Calu3 (cell line): ENCODE measurements around the gene SRPK2. TPM values are rescaled to one million over a fixed set of nuclear protein-coding genes. Genes with fewer than 3 reads are reported as not detected.

Experiments used
- BruUV-seq: library from RNA; stranded (reverse); fragments of 400-500 nt; replicated peaks from 2 replicates; lab custom pipeline; 2021; lab: Mats Ljungman, UMichigan
- CTCF ChIA-PET: fragments of 300-600 bp; sonication (Branson Sonifier 250); formaldehyde crosslinking; loops from one replicate; lab custom pipeline; 2022; ENCODE audit warnings: antibody characterized with exemption; lab: Charles Lee
- DNase-seq: peaks from one replicate; pipeline ENCODE4 v3.0.0; 2022
- H3K27ac Mint-ChIP-seq: one replicate; pipeline ENCODE4 v1.8.0; 2022; ENCODE audit warnings: mixed read lengths; ENCODE audit not compliant: unreplicated experiment
- H3K27me3 Mint-ChIP-seq: one replicate; pipeline ENCODE4 v1.8.0; 2022; ENCODE audit warnings: mixed read lengths; ENCODE audit not compliant: unreplicated experiment
- H3K36me3 Mint-ChIP-seq: one replicate; pipeline ENCODE4 v1.8.0; 2022; ENCODE audit warnings: mild to moderate bottlenecking, moderate library complexity, mixed read lengths; ENCODE audit not compliant: insufficient read depth, unreplicated experiment
- H3K4me1 Mint-ChIP-seq: one replicate; pipeline ENCODE4 v1.8.0; 2022; ENCODE audit warnings: mild to moderate bottlenecking, low read depth, mixed read lengths; ENCODE audit not compliant: unreplicated experiment
- H3K4me3 Mint-ChIP-seq: one replicate; pipeline ENCODE4 v1.8.0; 2022; ENCODE audit warnings: mild to moderate bottlenecking, low read depth, moderate library complexity, mixed read lengths; ENCODE audit not compliant: unreplicated experiment
- H3K9me3 Mint-ChIP-seq: one replicate; pipeline ENCODE4 v1.8.0; 2022; ENCODE audit warnings: low read depth, mixed read lengths; ENCODE audit not compliant: unreplicated experiment
- intact Hi-C: fragments of 100-400 bp; cut with micrococcal nuclease; formaldehyde crosslinking; loops from one replicate; pipeline ENCODE4 v1.10.0; 2022; ENCODE audit not compliant: unreplicated experiment
- total RNA-seq: library from RNA; stranded (reverse); gene quantifications from 2 replicates; pipeline ENCODE4 v1.2.3, GENCODE V29; 2022
- TF ChIP-seq, protein P1 (sequence below): fragments of 200-600 bp; IDR thresholded peaks from one replicate; pipeline ENCODE4 v1.8.0; 2022; ENCODE audit warnings: antibody characterized with exemption; ENCODE audit not compliant: unreplicated experiment

SRPK2 gene
- total RNA-seq, 1 experiment from 2014 or later = 40.2 TPM

GRCh38 chr7:105269397-105269796 lies 119.3 kb downstream of the SRPK2 start:
- H3K27me3 Mint-ChIP-seq = no peaks in the 10 kb centered on the region
- peak overlapping the region; percentile 46 for H3K27ac Mint-ChIP-seq
- BruUV-seq = no TSS peak
- H3K4me3 Mint-ChIP-seq = peak overlapping the region; percentile 24
- intact Hi-C loops = loop anchor here (5.0 kb wide), 1 partner anchor 33 kb away; no protein-coding TSS in a partner anchor
- H3K4me1 Mint-ChIP-seq = peaks cover 10% of the 10 kb centered on the region
- no peaks in the 10 kb centered on the region for H3K36me3 Mint-ChIP-seq
- no peak for DNase-seq
- TF ChIP-seq, protein P1, sequence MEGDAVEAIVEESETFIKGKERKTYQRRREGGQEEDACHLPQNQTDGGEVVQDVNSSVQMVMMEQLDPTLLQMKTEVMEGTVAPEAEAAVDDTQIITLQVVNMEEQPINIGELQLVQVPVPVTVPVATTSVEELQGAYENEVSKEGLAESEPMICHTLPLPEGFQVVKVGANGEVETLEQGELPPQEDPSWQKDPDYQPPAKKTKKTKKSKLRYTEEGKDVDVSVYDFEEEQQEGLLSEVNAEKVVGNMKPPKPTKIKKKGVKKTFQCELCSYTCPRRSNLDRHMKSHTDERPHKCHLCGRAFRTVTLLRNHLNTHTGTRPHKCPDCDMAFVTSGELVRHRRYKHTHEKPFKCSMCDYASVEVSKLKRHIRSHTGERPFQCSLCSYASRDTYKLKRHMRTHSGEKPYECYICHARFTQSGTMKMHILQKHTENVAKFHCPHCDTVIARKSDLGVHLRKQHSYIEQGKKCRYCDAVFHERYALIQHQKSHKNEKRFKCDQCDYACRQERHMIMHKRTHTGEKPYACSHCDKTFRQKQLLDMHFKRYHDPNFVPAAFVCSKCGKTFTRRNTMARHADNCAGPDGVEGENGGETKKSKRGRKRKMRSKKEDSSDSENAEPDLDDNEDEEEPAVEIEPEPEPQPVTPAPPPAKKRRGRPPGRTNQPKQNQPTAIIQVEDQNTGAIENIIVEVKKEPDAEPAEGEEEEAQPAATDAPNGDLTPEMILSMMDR = no peak
- no peaks in the 10 kb centered on the region for H3K9me3 Mint-ChIP-seq
- CTCF ChIA-PET = interaction anchor here (0.8 to 1.3 kb wide), 4 partner anchors 8 to 50 kb away, joined by 3 to 5 read pairs (median 4); no protein-coding TSS in a partner anchor

DNA sequence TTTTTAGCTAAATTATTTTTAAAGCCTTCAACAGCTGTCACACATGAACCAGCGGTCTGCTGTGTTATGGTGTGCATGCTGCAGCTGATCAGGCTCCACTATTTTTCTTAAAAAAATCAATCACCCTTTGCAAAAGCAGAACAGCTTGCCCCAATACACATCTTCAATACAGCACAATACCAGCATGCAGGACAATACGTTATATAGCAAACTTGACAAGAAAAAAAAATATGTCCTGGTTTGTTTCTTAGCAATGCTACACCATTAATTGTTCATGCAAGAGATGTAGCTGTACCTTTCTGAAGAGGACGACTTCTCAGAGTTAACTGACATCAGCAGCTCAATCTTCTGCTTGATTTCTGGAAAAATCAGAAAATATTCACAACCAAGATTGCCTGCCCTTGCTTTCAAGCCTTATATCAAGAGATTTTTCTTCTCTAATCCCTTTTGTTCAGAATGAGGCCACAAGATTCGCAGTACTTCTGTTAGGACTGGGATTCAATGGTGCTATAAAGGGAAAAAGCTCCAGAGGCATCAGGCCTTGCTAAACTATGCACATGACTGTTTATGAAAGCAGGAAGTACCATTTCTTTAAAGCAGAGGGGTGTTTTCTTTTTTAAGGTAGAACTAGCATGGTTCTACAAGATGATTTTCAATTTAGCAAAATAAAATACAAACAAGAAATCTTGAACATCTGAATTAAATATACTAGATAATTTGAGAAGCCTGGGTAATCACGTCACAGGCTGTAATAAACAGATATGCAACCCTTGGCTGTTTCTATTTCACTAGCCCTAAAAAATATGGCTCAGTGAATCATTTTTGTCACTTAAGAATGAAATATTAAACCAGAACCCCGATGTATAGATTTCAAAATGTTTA lies 120.0 kb downstream of the SRPK2 start:
- TF ChIP-seq, protein P1 = no peak
- CTCF ChIA-PET = interaction anchor here (0.8 to 1.3 kb wide), 4 partner anchors 8 to 49 kb away, joined by 3 to 5 read pairs (median 4); no protein-coding TSS in a partner anchor
- H3K27ac Mint-ChIP-seq = peak overlapping the region; percentile 46
- H3K4me3 Mint-ChIP-seq = peak overlapping the region; percentile 24
- intact Hi-C loops = loop anchor here (5.0 kb wide), 1 partner anchor 34 kb away; no protein-coding TSS in a partner anchor
- no peaks in the 10 kb centered on the region for H3K36me3 Mint-ChIP-seq
- no peaks in the 10 kb centered on the region for H3K27me3 Mint-ChIP-seq
- H3K4me1 Mint-ChIP-seq = peaks cover 8% of the 10 kb centered on the region
- no peaks in the 10 kb centered on the region for H3K9me3 Mint-ChIP-seq
- TSS peak; percentile 82 for BruUV-seq
- DNase-seq = no peak

GRCh38 chr7:105268056-105268455 lies 120.7 kb downstream of the SRPK2 start:
- Mint-ChIP-seq H3K36me3 (no peaks in the 10 kb centered on the region), H3K9me3 (no peaks in the 10 kb centered on the region), H3K27ac (no peak overlapping the region), H3K27me3 (no peaks in the 10 kb centered on the region), H3K4me3 (peak overlapping the region; percentile 24), H3K4me1 (peaks cover 8% of the 10 kb centered on the region)
- TF ChIP-seq, protein P1 = no peak
- no peak for DNase-seq
- CTCF ChIA-PET = interaction anchor here (1.2 to 1.3 kb wide), 3 partner anchors 10 to 49 kb away, joined by 3 to 5 read pairs (median 5); no protein-coding TSS in a partner anchor
- intact Hi-C loops = loop anchor here (5.0 kb wide), 1 partner anchor 34 kb away; no protein-coding TSS in a partner anchor
- BruUV-seq = no TSS peak

GRCh38 chr7:105267244-105267643 lies 121.5 kb downstream of the SRPK2 start:
- TF ChIP-seq, protein P1 = no peak
- Mint-ChIP-seq H3K27ac (peak overlapping the region; percentile 45), H3K4me3 (peak overlapping the region; percentile 26), H3K36me3 (no peaks in the 10 kb centered on the region), H3K4me1 (peaks cover 8% of the 10 kb centered on the region), H3K9me3 (no peaks in the 10 kb centered on the region), H3K27me3 (no peaks in the 10 kb centered on the region)
- intact Hi-C loops = loop anchor here (5.0 kb wide), 1 partner anchor 35 kb away; no protein-coding TSS in a partner anchor
- CTCF ChIA-PET = no interaction called here
- no peak for DNase-seq
- BruUV-seq = no TSS peak
